DND-41 (cell line): ENCODE measurements around the gene MYOF.
A peak's percentile ranks its signal among the peaks of the same experiment; 100 is the strongest.

Source experiments
- ATAC-seq: fragments of 200-7000 bp; cut with Tn5 transposase; 3 replicates; pipeline ENCODE4 v1.9.1; 2021; ENCODE audit warnings: low read depth; ENCODE audit not compliant: insufficient read depth
- DNase-seq: peaks from one replicate; pipeline ENCODE4 v3.0.0-alpha.2; 2020
- H2AFZ ChIP-seq: 2 replicates; pipeline ENCODE4 v1.6.0; 2012; ENCODE audit warnings: low read depth, low read length
- H3K27ac ChIP-seq: 2 replicates; pipeline ENCODE4 v1.5.1; 2012; ENCODE audit warnings: low read length, inconsistent platforms
- H3K27me3 ChIP-seq: fragments of 200-600 bp; sonication (generic); 2 replicates; pipeline ENCODE4 v1.6.0; 2012; ENCODE audit warnings: low read length, mild to moderate bottlenecking, inconsistent platforms; ENCODE audit not compliant: insufficient read depth, poor library complexity
- H3K36me3 ChIP-seq: 2 replicates; pipeline ENCODE4 v1.5.1; 2012; ENCODE audit warnings: low read length, inconsistent platforms; ENCODE audit not compliant: insufficient read depth
- H3K4me1 ChIP-seq: 2 replicates; pipeline ENCODE4 v1.5.1; 2012; ENCODE audit warnings: mild to moderate bottlenecking, low read length; ENCODE audit not compliant: insufficient read depth
- H3K4me2 ChIP-seq: 2 replicates; pipeline ENCODE4 v1.6.0; 2012; ENCODE audit warnings: mild to moderate bottlenecking, moderate library complexity, low read length, inconsistent platforms; ENCODE audit not compliant: insufficient read depth
- H3K4me3 ChIP-seq, 2 experiments: fragments of 200-600 bp in 1 of 2; shearing (Covaris generic) in 1 of 2; 2 replicates each; pipeline ENCODE4 v1.5.1; 2012 to 2016; ENCODE audit warnings: inconsistent platforms in 2 of 2, low read length in 2 of 2, mild to moderate bottlenecking in 2 of 2, low read depth in 1 of 2, moderate library complexity in 1 of 2
- H3K79me2 ChIP-seq: 2 replicates; pipeline ENCODE4 v1.6.0; 2012; ENCODE audit warnings: low read length, inconsistent platforms; ENCODE audit not compliant: insufficient read depth
- H3K9ac ChIP-seq: 2 replicates; pipeline ENCODE4 v1.6.0; 2012; ENCODE audit warnings: low read depth, mild to moderate bottlenecking, inconsistent platforms, low read length, moderate library complexity
- H3K9me3 ChIP-seq: 2 replicates; pipeline ENCODE4 v1.5.1; 2012; ENCODE audit warnings: low read length, moderate library complexity, mild to moderate bottlenecking, inconsistent platforms; ENCODE audit not compliant: insufficient read depth, severe bottlenecking
- H4K20me1 ChIP-seq: 2 replicates; pipeline ENCODE4 v1.6.0; 2012; ENCODE audit warnings: low read length; ENCODE audit not compliant: insufficient read depth
- CTCF ChIP-seq: IDR thresholded peaks from 2 replicates; pipeline ENCODE4 v1.5.1; 2012; ENCODE audit warnings: borderline replicate concordance, low read length, moderate library complexity, mild to moderate bottlenecking; ENCODE audit not compliant: poor library complexity, severe bottlenecking; ENCODE audit errors: extremely low read depth
- EZH2 ChIP-seq: IDR thresholded peaks from 3 replicates; pipeline ENCODE4 v1.6.1; 2012; ENCODE audit warnings: borderline replicate concordance, low read depth, mild to moderate bottlenecking, moderate library complexity, low read length, inconsistent platforms; ENCODE audit not compliant: severe bottlenecking

The MYOF gene

GRCh38 chr10:93378997-93379730 lies 103.0 kb downstream of the MYOF start:
- peaks cover 4% of the 10 kb centered on the region for H3K27me3 ChIP-seq
- H3K9ac ChIP-seq: no peak overlapping the region
- H3K4me1 ChIP-seq: no peaks in the 10 kb centered on the region

GRCh38 chr10:93378039-93378438 lies 104.1 kb downstream of the MYOF start:
- Histone ChIP-seq H3K4me3 (no peak overlapping the region), H3K36me3 (no peaks in the 10 kb centered on the region), H3K27ac (no peak overlapping the region), H4K20me1 (no peaks in the 10 kb centered on the region), H3K4me1 (no peaks in the 10 kb centered on the region), H3K27me3 (peaks cover 5% of the 10 kb centered on the region), H2AFZ (no peak overlapping the region), H3K9me3 (no peaks in the 10 kb centered on the region), H3K9ac (no peak overlapping the region), H3K4me2 (no peak overlapping the region), H3K79me2 (no peaks in the 10 kb centered on the region)
- DNase-seq (no peak), ATAC-seq (no peak)
- TF ChIP-seq EZH2 (no peak), CTCF (no peak)

More at GRCh38 chr10:93378997-93379730, 103.0 kb downstream of the MYOF start:
- H3K4me3 ChIP-seq: no peak overlapping the region
- ATAC-seq (no peak), DNase-seq (no peak)
- H3K36me3 ChIP-seq: no peaks in the 10 kb centered on the region
- no peak overlapping the region for H2AFZ ChIP-seq
- H3K27ac ChIP-seq: no peak overlapping the region
- H3K4me2 ChIP-seq: no peak overlapping the region
- H3K9me3 ChIP-seq: no peaks in the 10 kb centered on the region
- TF ChIP-seq EZH2 (no peak), CTCF (no peak)
- H4K20me1 ChIP-seq: no peaks in the 10 kb centered on the region
- H3K79me2 ChIP-seq: no peaks in the 10 kb centered on the region

- Histone ChIP-seq H3K9me3 (no peaks in the 10 kb centered on the region), H3K79me2 (no peaks in the 10 kb centered on the region), H3K4me3 (no peak overlapping the region), H3K27ac (no peak overlapping the region), H4K20me1 (no peaks in the 10 kb centered on the region), H3K27me3 (peaks cover 15% of the 10 kb centered on the region), H3K9ac (no peak overlapping the region), H3K4me1 (no peaks in the 10 kb centered on the region), H2AFZ (no peak overlapping the region), H3K36me3 (no peaks in the 10 kb centered on the region), H3K4me2 (no peak overlapping the region)
- peak; percentile 88 for ATAC-seq
- DNase-seq: peak; percentile 51
- TF ChIP-seq CTCF (peak; percentile 94), EZH2 (no peak)
Observed at GRCh38 chr10:93376372-93377293, 105.5 kb downstream of the MYOF start.
